GM19240 (cell line): ENCODE results near the gene ARFRP1.
"Not testable (repeated sequence)": the region's sequence is repeated elsewhere in the genome, so short reads cannot be mapped to it uniquely, and the experiment has no call there.

ENCODE experiments used
- DNase-seq: peaks from one replicate; pipeline ENCODE4 v3.0.0; 2011; ENCODE audit warnings: low spot score; ENCODE audit not compliant: insufficient read length

Gene ARFRP1

DNA sequence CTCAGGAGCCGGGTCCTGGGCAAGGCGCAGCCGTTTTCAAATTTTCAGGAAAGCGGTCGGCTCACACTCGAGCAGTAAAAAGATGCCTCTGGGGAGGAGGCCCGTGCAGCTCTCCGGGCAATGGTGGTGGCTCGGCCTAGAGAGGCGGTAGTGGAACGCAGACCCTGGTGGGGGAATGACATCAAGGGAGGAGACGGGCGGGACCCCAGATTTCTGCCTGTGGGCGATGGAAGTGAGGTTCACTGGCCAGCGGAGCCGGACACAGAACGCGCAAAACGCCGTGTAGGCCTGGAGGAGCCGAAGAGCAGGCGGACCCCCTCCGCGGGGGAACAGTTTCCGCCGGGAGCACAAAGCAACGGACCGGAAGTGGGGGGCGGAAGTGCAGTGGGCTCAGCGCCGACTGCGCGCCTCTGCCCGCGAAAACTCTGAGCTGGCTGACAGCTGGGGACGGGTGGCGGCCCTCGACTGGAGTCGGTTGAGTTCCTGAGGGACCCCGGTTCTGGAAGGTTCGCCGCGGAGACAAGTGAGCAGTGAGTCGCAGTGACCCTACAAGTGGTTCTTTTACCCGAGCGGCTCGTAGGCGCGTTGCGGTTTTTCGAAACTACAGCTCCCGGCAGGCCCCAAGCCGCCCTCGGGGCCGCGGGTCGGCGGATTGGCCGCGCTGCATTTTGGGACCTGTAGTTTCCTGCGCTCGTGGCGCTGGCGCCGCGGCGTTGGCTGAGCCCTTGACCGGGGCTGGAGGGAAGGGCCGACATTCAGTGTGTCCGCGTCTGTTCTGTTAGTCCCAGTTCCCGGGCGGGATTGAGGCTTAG lies 49.6 kb downstream of the ARFRP1 start, which contains the start of gene RTEL1:
TSS of gene RTEL1 (plus strand) at position 376 of the 812 bp plus-strand sequence. CDS start 1,091 bp downstream, outside the sequence.
- peak; percentile 100 for DNase-seq

GRCh38 chr20:63657260-63657936 lies 50.4 kb downstream of the ARFRP1 start:
- DNase-seq = no peak

- no peak for DNase-seq
Measured at GRCh38 chr20:63656451-63656850, 51.3 kb downstream of the ARFRP1 start.

GRCh38 chr20:63655249-63655648 lies 52.5 kb downstream of the ARFRP1 start:
- no peak for DNase-seq

GRCh38 chr20:63653974-63654668 lies 53.7 kb downstream of the ARFRP1 start:
- DNase-seq = no peak

- no peak for DNase-seq
Measured at GRCh38 chr20:63653041-63653973, 54.5 kb downstream of the ARFRP1 start, which contains the start of gene STMN3. Gene STMN3 (minus strand): TSS chr20:63653424. CDS start chr20:63653345, 79 bp downstream.

DNA sequence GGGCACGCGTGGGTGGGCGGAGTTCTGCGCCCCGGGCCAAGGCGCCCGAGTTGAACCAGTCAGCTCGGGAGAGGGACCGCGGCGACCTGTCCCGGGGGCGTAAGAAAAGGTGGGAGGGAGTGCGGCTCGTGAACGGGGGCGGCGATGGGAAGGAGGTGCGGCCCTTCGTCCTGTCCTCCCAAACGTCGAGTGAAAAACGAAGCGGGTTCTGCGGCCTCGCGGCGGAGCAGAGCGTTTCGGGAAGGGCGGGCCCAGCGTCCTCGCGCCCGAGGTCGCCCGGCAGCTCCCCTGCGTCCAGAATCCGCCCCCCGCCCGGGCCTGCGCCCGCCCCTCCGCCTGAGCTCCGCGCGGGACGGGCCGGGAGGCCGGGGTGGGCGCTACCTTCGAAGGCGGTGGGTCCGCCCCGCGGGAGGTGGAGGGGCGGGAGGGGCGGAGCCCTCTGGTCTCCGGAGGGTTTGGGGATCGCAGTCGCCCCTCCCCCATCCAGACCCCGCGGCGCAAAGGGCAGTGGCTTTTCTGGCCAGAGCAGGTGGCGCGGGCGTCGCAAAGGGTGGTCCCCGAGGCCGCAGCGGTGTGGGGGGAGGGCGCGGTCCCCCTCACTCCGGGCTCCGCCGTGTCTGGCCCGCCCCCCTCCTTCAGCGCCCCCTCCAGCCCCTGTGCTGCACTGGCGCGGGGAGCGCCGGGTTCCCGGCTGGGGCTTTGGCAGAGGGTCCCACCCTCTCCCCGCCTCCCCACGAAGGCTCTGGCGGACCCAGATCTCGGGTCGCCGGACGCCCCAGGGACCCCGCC lies 55.4 kb downstream of the ARFRP1 start:
- no peak for DNase-seq

DNA sequence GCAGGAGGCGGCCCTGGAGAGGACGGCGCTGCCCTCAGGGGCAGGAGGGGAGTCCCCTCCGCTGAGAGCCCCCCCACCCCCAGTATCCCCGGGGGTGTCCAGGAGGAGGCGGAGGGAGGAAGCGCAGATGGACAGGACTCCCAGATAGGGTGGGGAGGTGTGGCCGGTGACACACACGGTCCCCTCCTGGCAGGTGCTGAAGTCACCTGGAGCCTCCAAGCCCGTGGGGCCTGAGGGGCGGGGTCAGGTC lies 55.9 kb downstream of the ARFRP1 start:
- DNase-seq = no peak

- not testable (repeated sequence) for DNase-seq
Measured at GRCh38 chr20:63650486-63650885, 57.3 kb downstream of the ARFRP1 start.

DNA sequence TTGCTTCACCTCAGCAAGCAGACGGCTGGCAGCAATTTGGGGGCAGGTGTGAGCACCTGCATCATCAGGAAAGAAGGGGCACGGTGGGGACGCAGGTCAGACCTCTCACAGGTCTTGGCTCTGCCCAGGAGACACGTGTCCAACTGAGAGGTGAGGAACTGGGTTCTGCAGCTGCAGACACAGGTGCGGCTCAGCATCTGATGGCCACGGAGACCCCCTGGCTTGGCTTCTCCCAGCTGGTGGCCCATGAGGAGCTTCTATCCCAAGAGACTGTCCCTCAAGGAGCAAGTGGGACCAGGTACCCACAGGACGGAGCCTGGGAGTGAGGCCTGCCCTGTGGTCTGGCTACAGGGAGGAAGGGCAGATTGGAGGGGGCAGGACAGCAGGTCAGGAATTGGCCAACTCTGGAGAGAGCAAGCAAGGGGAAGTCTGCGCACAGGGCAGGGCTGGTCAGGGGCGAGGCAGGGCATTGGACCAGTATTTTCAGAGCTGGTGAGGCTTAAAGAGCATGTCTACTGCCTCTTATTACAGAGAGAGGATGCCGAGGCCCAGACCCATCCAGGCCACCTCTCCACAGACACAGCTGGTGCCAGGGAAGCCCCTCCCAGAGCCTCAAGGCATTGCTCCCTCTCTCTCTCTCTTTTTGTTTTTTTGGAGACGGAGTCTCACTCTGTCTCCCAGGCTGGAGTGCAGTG lies 58.7 kb downstream of the ARFRP1 start:
- no peak for DNase-seq
